HUDEP-2 (cell line): ENCODE measurements around the gene CACNB4.

Source experiments
- DNase-seq, 76 experiments: peaks; one replicate each; lab custom pipeline; 2025; ENCODE audit not compliant: unreplicated experiment in 76 of 76; lab: John Stamatoyannopoulos, UW

The CACNB4 gene

DNA sequence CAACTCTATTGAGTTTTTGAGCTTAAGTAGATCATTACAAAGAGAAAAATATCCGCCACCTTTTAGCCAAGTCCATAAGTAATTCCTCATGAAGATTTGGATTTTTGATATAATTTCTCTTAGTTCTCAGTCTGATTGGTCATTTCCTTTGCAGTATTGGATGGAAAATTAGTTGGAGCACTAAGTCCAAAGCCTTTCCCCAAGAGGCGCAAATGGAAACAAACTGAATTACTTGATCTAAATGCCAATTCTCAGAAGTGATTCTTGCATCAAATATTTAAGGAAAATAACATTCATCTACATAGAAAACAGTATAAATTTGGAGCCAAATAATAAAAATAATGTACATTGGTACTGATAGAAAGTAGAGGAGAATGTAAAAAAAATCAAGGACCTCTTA is 115.6 kb downstream of the CACNB4 start:
- no peak for DNase-seq

DNA sequence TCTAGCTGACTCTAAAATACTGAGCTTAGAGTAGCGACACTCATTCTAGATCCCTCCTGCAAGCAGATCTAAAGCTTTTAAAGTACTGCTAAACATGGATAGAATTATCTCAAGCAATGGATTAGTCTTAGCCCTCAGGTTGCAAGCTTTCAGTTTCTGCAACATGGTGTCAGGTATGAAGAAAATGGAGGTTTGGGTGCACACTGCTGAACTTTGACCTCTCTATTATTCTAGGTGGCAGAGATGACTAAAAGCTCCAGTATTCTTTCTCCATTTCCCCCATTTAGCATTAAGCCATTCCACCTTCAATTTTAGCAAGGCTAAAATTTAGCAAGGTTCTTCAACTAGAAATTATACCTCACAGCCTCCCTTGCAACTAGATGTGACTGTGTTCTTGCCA is 117.0 kb downstream of the CACNB4 start:
- no peak for DNase-seq

DNA sequence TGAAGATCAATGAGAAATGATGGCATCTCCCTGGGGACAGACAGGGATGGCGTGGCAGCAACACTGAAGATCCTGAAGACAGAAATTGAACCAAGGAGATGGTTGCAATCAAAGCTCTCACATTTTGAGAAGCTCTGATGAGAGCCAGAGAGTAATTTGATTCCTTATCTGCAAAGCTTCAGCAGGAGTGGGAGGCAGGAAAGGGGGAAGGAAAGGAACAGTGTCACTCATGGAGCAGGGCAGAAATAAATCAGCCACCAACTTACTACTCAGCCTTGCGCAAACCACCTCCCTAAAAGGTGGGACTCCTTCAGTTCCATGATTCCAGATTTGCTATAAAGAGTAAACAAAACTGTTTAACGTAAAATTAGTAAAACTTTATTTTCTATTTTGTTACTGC is 119.2 kb downstream of the CACNB4 start:
- DNase-seq, result no peak

DNA sequence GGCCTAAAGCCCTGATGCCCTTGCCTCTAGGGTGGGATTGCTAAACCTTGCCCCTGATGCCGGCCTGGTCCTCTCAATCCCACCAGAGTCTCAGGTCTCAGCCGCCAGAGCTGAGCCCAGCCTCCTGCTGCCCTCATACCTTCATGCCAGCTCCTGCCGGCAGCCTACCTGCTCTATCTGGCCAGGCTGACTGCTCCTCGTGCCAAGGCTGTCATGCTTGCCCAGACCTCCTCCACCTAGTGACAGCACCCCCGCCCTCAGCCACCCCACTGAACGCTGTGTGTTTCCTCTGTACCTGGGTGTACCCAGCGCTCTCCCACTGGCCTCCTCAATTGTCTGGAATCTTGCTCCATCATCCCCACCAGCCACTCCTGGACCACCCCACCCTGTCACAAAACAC is 120.1 kb downstream of the CACNB4 start:
- DNase-seq, result no peak

DNA sequence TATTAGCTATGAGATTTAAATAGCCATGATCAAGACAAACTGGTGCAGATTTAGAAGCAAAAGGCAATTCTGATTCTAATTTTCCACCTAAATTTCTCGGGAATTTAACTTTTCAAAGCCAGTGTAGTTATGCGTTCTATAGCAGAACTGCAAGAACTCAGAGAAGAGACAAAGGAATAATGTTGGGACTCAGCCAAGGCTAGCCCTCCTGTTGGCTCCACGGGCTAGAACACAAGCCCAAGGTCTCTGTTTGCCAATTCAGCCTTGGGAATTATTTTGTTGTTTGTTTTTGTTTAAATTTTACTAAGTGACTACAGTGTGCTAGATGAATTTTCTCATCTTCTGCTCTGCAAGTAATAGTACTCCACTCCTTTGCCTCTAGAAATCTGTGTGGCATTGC is 121.2 kb downstream of the CACNB4 start:
- no peak for DNase-seq

DNA sequence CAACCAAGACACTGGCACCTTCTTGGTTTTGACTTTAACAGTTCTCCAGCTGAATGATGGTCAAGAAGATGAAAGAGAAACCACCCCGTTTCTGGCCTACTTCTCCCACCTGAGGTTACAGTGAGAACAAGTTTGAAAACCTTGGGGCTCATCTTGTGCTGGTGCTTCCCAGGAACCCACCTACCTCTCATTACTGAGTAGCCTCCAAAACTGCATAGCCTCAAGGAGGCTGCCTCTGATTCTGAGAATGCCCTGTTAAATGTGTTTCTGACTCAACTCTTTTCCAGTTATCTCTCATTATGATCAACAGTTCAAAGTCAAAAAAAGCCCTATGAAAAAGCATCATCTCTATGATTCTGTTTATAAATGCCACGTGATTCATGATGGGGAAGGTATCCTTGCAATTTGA is 121.9 kb downstream of the CACNB4 start:
- no peak for DNase-seq

DNA sequence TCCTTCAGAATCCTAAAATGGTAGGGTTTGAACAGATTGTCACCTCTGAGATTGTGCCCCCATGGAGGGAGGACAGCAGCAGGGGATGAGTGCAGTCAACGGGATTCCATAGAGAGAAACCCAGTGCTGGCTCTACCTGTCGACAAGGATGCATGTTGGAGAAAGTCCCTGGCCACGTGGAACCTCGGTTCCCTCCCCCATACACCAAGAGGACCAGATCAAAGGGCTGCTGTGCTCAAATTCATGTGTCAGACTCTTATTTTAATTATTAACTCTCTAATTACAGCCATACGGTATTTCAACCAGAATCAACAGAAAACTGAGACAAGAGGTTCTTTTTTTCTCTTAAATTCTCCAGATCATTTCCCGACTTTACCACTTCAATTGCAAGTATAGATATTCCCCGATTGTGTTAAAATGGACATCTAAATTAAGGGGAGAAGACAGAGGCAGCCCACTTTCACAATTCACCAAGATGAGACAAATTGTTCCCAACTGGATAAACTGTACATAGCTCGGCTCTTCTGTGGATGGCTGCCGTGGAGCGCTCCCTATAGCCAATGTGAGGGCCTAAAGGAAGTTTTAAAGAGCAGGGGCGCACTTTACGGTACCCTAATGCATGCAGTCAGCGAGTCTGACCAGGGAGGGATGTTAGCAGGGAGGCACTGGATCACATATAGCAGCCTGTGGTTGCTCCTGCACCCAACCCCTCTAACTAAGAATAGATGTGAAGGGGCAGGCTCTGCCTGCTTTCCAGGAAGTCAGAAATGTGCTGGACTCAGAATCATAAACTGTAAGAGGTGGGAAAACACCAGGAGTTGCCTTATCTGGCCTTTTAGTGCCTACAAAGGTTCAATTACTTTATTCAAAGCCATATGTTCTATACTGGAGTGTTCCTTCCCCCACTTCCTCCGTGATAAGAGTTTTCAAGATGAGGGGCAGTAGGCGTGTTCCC is 123.1 kb downstream of the CACNB4 start:
- no peak for DNase-seq

DNA sequence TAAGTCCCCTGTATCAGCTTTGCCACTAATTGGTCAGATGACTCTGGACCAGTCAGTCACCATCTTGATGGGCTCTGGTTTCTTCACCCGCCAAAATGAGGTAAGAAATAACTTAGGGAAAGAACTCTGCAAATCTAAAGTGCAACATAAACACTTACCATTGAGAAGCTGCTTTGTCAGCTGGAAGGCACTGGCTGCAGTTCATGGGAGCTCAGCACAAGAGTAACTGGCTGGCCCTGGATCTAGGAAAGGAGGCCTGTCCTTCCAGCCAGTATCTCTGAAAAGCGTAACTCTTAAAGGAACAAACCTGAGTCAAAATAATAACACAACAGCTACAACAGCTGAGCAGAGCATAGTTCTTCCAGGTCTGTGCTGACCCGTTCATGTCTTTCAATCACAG is 123.9 kb downstream of the CACNB4 start:
- no peak for DNase-seq

DNA sequence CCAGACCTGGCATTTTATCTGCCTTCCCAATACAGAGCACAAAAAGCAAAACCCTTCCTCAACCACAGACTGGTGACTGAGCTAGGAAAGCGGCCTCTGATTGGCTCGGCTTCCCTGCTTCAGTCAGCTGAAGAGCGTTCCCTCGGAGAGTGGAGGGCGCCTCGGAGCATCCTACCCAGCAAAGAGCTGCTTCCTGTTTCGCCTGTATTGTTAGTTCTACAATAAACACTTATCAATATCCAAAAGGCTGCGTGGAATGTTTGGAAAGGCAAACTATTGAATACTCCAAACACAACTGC is 125.0 kb downstream of the CACNB4 start:
- no peak for DNase-seq

DNA sequence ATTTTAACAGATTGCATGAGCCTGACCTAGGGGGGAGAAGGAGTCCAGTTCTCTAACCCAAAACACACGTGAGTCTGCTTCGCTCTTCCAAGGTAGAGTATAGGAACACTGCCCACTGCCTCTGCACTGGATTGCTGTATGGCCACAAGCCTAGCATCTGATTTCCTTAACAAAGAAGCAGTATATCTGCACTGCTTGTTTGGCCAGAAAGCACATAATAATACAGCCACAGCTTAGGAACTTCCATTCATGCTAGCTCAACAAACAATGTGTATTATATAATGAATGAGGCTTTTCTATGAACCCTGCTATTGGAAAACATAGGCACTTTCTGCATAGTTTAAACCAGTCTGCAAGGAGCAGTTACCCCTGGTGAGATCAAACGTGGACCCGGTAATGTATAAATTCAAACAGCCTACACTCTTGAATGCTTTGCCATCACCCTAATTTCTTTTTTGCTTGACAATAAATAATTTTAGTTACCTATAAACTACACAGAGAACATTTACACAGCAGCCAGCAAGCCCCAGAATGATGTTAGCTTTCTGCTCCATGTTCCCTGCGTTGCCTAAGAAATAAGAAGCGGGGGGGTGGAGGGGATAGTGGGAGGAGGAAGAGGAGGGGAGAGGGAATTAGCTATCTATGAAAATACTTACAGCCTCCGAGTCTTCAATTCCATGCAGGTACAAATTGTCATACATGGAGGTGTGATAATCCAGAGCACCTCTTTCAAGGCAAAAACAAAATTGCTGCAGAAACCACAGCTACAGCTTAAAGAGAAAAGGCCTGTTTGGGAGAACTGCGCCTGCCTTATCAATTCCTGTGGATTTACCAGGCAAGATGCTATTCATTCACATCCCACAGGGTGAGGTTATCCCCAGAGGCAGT is 125.6 kb downstream of the CACNB4 start:
- DNase-seq, result no peak

DNA sequence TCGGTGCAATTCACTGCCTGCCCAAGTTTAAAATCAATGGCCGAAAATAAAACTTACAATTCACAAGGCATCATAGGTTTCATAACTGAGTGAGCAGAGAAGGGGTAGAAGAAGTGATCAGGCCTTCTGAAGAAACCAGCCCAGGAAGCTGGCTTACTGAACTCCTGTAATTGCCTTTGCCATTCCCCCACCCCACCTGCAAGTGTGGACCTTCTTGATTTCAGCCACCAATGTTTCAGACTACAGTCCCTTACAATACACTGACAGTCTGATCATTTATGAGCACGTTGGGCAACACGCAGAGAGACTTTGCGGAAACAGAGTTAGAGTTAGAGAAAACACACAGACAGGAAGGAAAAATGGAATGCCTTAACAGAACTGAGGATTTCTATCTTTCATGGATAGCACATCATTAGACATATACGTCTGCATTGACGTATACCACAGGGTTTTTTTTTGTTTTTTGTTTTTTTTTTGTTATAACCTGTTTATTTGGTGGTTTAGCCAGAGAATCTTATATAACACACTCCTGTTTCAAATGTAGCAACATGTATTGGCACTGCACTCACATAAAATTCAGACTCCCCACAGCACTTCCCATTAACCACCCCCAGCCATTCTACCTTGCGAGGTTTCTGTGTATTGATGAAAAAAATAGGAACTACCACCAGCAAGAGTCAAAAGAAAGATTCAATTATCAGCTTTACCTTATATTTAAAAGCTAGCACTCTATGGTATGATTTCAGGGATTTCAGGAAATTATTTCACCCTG is 126.4 kb downstream of the CACNB4 start:
- no peak for DNase-seq

DNA sequence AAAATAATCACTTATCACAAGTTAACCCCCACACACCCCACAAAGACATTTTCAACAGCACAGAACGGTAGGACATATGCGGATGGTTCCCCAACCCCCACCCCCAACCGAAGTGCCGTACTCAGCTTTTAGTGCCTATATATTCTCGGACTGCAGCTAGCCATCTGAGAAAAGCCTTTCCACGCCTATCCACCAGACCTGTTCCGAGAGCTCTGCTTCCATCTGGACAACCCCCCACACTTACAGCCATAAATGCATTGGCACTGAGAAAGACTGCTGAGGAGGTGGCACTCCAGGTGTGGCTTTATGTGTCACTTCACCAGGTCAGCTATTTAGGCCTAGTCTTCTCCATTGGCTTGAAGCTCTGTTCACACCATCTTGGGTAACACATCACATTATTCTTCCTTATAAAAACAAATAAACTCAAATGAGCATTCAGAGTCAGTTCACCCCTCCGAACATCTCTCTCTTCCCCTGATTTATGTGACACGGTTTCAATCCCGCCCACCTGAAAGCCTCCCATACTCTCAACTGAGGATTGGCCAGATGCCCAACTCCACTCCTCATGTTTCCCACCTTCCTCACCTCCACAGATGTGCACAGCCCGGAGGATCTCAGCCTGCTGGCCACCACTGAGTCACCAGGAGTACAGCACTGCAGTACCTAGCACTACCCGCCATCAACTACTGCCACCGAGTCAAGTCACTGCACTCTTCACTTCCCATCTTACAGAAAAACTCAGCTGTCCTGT is 127.4 kb downstream of the CACNB4 start:
- no peak for DNase-seq

DNA sequence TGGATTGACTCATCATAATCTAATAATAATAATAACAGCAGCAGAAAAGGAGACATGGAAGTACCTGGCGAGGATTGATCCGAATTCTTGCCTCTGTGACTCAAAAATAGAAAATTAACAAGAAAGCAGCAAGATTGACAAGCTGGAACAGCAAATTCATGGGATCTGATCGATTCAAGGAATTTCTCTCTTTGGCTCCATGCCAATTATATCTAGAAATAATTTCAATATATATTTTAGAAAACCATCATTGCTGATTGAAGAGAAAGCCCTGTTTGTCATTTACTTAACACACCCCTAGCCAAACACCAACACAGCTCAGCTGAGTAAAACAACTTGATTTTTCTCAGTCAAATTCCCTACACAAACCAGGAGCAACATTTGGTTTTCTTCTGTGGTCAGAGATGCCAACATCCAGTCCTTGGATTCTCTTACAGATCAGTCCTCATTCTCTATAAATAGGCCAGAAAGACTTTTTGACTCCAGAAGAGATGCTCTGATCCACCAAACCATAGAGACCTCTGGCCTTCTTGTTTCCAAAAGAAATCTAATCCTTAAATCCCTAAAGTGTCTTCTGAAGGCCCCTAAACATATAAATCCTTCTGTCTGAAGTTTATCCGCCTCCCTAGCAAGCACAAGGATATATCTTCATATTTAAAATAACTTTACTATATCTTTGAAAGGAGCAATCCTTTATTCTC is 129.9 kb downstream of the CACNB4 start:
- no peak for DNase-seq

DNA sequence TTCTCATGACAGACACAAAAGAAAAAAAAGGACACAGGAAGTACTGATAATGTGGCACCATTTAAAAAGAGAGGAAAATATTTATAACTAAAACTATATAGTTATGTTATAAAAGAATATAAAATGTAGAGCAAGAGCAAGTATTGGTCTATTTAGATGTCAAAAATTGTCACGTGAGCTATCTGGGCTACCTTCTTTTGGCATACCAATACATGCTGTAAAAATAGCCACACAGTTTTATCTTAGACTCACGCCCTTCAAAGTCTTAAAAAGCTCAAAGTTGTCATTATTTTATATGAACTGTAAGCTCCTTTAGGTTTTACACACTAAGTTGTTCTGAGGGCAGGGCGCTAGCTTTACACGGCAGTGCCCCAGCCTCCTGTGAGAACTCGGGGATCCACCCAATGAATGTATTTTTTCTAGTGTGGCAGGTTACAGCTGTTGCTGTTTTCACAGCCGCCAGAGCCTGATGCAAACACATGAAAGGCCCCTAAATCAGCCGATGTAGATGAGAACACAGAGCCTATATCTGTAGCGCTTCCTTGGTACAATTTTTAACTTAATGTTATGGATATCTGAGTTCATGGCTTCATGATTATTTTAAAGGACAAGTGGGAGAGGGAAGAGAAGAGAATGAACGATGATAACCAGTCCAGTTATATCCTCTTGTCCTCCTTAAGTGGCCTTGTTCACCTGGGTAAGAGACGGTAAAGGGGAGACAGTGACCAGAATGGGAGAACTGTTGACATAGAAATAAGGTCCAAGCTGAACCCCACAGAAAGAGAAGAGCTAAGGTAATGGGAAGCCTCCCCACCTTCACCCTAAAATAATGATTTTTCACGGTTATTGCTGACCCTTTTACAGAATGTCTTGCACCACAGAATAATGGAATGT is 130.8 kb downstream of the CACNB4 start:
- no peak for DNase-seq

DNA sequence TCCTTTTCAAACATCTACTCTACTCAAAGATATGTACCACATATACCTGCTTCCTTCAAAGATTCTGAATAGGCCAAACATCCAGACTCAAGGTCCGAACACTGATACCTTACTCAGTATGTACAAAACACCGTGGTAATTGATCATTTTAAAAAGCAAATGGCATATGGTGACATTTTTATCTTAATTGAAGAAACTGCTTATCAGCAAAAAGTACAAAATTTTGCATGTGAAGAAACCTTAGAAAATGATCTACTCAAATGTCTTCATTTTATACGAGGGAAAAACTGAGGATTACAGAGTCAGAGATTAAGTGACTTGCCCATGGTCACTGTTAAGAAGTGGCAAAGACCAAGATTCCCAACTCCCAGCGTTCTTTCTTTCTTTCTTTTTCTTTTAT is 133.0 kb downstream of the CACNB4 start:
- DNase-seq, result no peak

DNA sequence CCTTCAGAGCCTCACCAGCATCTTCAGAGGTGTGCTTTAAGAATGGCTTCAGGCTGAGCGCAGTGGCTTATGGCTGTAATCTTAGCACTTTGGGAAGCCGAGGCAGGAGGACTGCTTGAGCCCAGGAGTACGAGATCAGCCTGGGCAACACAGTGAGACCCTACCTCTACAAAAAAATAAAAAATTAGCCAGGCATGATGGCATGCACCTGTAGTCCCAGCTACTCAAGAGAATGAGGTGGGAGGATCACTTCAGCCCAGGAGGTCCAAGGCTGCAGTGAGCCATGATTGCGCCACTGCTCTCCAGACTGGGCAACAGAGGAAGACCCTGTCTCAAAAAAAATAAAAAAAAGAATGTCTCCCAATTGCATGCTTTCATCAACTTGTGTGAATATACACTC is 137.3 kb downstream of the CACNB4 start:
- DNase-seq, result no peak

DNA sequence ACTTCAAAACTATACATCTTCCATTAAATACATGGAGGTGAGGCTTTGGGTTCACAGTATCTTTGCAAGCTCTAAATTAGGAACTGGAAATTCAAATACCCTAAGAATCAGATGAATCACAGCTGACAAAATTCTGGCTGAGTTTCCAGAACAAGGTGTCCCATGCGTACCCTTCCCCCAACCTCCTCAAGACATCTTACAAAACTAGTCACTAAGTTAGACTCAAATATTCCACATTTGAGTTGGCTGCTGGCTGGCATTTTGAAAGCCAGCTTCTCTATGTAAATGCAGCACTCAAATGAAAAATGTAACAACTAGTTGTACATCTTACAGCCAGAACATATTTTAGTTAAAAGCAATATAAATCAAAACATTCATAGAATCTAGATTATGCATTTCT is 139.6 kb downstream of the CACNB4 start:
- no peak for DNase-seq

DNA sequence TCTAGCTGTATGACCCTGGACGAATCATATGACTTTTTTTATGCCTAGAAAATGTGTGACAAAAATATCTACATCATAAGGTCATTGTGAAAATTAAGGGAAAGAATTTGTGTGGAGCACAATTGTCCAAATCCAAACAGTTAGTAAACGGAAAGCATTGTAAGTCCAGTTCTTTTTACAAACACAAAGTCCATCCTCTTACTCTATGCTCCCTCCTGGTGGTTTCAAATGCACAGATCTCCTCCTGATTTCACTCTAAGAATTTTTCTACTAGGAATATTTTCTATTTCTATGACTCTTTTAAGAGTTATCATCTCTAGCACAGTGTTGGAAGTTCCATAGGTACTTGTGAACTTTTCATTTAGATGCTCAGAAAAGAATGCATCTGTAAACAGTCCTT is 145.4 kb downstream of the CACNB4 start:
- no peak for DNase-seq
